ENCODE data around the gene IGFL1. TPM values are rescaled to one million over a fixed set of nuclear protein-coding genes. Genes with fewer than 3 reads are reported as not detected.

IGFL1 gene
- total and polyA plus RNA-seq, 10 of the 15 experiments (the other 5 are each of a cell fraction or from before 2014, with no cell fraction given): not detected

- Histone ChIP-seq H3K4me2 (ENCODE audit: control insufficient read depth, insufficient read depth) (no peak overlapping the region), H3K27me3 (replicated peaks in 1 of 2; ENCODE audit: control insufficient read depth in 2 of 2, insufficient read depth in 2 of 2, low read length in 1 of 2) (no peaks in the 10 kb centered on the region; a peak in 2 of 4 replicates), H4K20me1 (ENCODE audit: control insufficient read depth, insufficient read depth) (no peaks in the 10 kb centered on the region), H3K4me3 (no peak overlapping the region), H3K36me3 (ENCODE audit: control insufficient read depth in 2 of 2, insufficient read depth in 2 of 2, low read length in 1 of 2) (no peaks in the 10 kb centered on the region), H3K9ac (ENCODE audit: control insufficient read depth, insufficient read depth, low read length) (no peak overlapping the region), H3K79me2 (ENCODE audit: control insufficient read depth, insufficient read depth, low read length) (no peaks in the 10 kb centered on the region), H3K27ac (ENCODE audit: control insufficient read depth, insufficient read depth) (no peak overlapping the region), H2AFZ (ENCODE audit: control insufficient read depth, low read depth, low read length) (no peak overlapping the region), H3K9me3 (replicated peaks; ENCODE audit: control insufficient read depth, insufficient read depth, low read length) (no peaks in the 10 kb centered on the region), H3K4me1 (ENCODE audit: control insufficient read depth, insufficient read depth, low read length) (no peaks in the 10 kb centered on the region)
- WGBS (ENCODE audit: insufficient coverage, insufficient replicate concordance, low lambda C conversion rate, missing lambda C conversion rate): 88% methylated on average over 4 of the region's 4 CpGs
- ATAC-seq (no peak), DNase-seq (ENCODE audit: low read depth, low spot score) (no peak), FAIRE-seq (no peak)
- POLR2A ChIA-PET: no interaction called here
- RAD21 ChIA-PET (ENCODE audit: unreplicated experiment): no interaction called here
- CTCF ChIA-PET: interaction anchor here (1.3 to 1.7 kb wide), 2 partner anchors 22 to 24 kb away, joined by 3 to 5 read pairs; no protein-coding TSS in a partner anchor
- TF ChIP-seq MEF2B (IDR thresholded peaks at IDR 0.05; ENCODE audit: partially characterized antibody, poor library complexity, severe bottlenecking): no peak
- TF ChIP-seq ATF2 (IDR thresholded peaks at IDR 0.05; ENCODE audit: low read length): no peak
- no peak for TF ChIP-seq NR2C2 (IDR thresholded peaks at IDR 0.05; ENCODE audit: borderline replicate concordance, control insufficient read depth, insufficient read length, low read depth)
- no peak for TF ChIP-seq PRDM15 (CRISPR knock-in tag; IDR thresholded peaks at IDR 0.05)
- TF ChIP-seq ZZZ3 (IDR thresholded peaks at IDR 0.05; ENCODE audit: control insufficient read depth, insufficient read length, low read depth): no peak
- no peak for TF ChIP-seq SIN3A (IDR thresholded peaks at IDR 0.05; ENCODE audit: low read depth, low read length)
- TF ChIP-seq TCF12 (IDR thresholded peaks at IDR 0.05; ENCODE audit: low read depth, low read length): no peak
- TF ChIP-seq TCF7 (IDR thresholded peaks at IDR 0.05; ENCODE audit: borderline replicate concordance): no peak
- TF ChIP-seq ELK1 (IDR thresholded peaks at IDR 0.05; ENCODE audit: low read depth, low read length): no peak
- TF ChIP-seq BCL3 (IDR thresholded peaks at IDR 0.05; ENCODE audit: borderline replicate concordance, insufficient read depth, low read depth, low read length, poor library complexity, severe bottlenecking): no peak
- no TSS peak for BruUV-seq (replicated peaks)
- intact Hi-C loops (cut with micrococcal nuclease; ENCODE audit: unreplicated experiment) (no loop called here), in situ Hi-C loops (cut with MboI) (no loop called here)
- SMC1A ChIA-PET (ENCODE audit: uncharacterized antibody, unreplicated experiment): no interaction called here
Observed at GRCh38 chr19:46240693-46241092, 11.2 kb downstream of the IGFL1 start.

All from GM12878 (cell line).